Muscle of arm (tissue), 12 donors: ENCODE data around the gene ZNF26. TPM values are rescaled to one million over a fixed set of nuclear protein-coding genes. Genes with fewer than 3 reads are reported as not detected.
"Not testable (repeated sequence)": the region's sequence is repeated elsewhere in the genome, so short reads cannot be mapped to it uniquely, and the experiment has no call there.

Experiments
- DNase-seq: peaks from one replicate; pipeline ENCODE4 v3.0.0-alpha.2; 2013
- polyA plus RNA-seq, 12 donors: library from polyadenylated mRNA; unstranded; fragments of 120-200 nt; gene quantifications; one replicate each; pipeline ENCODE4 v1.2.1, GENCODE V29; 2013; ENCODE audit not compliant: insufficient read length in 12 of 12

ZNF26 gene
- polyA plus RNA-seq, 12 donors, result 6.0 to 10.8 (median 9.0) TPM; not detected in 1

DNA sequence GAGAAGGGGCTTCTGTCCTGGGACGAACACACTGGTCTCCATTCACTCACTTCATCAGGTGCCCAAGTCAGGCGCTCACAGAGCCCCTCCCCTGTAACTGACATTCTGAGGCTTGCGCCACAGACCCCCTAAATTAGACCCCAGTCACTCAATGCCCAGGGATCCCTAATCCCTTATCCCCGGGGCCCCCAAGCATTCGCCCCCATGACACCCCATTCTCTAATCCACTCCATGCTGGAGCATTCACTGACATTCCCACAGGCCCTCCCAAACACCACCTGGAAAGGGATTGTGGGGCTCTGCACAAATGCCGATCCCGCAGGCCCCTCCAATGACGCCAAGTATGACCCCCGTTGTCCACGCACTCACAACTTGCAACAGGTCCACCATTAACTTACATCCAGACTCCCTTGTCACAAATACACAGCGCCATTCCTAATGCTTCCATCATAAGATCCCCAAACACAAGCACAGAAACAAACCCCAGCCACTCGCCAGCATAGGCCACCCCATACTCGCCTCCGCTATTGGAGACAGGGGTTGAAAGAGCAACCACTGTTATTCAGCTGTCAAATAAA lies 31.6 kb upstream of the ZNF26 start:
- DNase-seq, result no peak

- DNase-seq, result peak; percentile 72
Measured at GRCh38 chr12:132955094-132956010, 30.8 kb upstream of the ZNF26 start.

DNA sequence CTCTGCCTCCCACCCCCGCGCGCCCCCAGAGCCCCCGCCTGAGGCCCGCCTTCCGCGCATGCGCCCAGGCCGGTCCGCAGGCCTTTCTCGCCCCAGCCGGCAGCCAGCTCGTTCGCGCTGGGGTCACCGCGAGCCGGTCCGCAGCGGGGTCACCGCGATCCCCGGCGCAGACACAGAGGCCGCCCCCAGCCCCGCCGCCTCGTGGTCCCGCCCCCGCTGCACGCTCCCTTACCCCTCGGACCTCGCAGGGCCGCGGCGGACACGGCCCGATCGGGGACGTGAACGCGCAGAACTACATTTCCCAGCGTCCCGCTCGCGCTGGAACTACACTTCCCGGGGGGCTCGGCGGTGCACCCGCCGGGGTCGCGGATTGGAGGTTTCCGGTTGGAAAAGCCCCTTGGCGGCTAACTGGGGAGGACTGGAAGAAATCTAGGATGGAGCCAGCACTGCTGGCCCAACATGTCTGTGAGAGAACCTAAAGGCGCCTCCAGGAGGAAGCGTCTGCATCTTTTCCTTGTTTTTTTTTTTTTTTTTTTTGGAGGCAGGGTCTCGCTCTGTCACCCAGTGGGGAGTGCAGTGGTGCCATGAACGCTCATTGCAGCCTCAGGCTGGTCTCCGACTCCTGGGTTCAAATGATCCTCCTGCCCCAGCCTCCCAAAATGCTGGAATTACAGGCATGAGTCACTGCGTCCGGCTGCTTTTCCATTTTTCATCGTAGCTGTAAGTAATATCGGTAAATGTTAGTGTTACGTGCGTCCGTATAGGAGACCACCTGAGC lies 30.0 kb upstream of the ZNF26 start, which contains the start of gene ZNF605:
Gene ZNF605 (minus strand): TSS at position 296 of the 778 bp plus-strand sequence. CDS start 10,671 bp downstream, outside the sequence.
- peak; percentile 94 for DNase-seq

GRCh38 chr12:132961790-132962189 lies 24.4 kb upstream of the ZNF26 start:
- not testable (repeated sequence) for DNase-seq

GRCh38 chr12:132963947-132964346 lies 22.2 kb upstream of the ZNF26 start:
- DNase-seq, result not testable (repeated sequence)

DNA sequence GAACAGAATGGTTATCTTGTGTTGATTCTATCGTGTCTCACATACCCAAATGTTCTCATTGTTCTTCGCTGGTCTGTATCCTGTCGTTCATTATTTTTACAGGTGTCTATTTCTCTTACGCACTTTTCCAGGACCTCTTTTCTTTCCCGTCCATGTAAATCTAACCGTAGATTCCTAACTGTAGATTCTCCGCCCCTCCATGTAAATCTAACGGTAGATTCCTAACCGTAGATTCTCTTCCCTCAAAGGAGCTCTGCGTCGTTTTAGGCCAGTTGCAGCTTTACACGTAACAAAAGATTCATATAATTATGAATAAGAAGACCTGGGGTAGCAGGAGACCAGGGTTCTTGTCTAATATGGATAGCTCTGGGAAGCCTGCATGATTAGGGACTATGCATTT lies 20.4 kb upstream of the ZNF26 start:
- no peak for DNase-seq

GRCh38 chr12:132966676-132967415 lies 19.3 kb upstream of the ZNF26 start:
- DNase-seq, result no peak

DNA sequence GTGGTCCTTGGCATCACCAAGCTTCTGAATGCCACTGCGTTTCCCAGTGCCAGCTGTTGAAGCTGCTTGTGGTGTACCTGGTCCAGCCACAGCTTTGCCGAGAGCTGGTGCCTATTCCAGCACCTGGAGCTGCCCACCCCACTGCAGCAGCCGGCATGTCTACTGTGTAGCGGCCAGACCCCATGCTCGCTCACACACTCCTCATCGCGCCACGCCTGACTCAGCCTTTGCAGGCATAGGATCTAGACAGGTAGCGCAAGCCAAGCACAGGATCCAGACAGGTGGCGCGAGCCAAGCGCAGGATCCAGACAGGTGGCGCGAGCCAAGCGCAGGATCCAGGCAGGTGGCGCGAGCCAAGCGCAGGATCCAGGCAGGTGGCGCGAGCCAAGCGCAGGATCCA lies 18.4 kb upstream of the ZNF26 start:
- no peak for DNase-seq

DNA sequence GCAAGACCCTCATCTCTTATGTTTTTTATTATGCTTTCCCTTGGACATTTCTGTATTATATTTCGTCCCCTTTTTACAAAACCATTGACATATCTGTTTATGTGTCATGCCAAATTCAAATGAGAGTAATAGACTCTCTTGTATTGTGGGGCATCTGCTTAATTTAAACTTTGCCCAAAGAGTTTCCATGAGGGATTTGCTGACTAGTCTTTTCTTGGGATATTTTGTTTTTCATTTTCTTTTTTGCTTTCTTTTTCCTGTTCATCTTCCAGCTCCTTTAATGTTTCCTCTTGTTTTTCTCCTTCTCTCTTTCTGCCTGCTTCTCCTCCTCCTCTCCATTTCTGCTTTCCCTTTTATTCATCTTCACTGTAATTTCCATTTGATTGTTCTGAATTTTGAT lies 13.8 kb upstream of the ZNF26 start:
- DNase-seq, result no peak

- DNase-seq, result not testable (repeated sequence)
Measured at GRCh38 chr12:132976870-132977269, 9.3 kb upstream of the ZNF26 start.

DNA sequence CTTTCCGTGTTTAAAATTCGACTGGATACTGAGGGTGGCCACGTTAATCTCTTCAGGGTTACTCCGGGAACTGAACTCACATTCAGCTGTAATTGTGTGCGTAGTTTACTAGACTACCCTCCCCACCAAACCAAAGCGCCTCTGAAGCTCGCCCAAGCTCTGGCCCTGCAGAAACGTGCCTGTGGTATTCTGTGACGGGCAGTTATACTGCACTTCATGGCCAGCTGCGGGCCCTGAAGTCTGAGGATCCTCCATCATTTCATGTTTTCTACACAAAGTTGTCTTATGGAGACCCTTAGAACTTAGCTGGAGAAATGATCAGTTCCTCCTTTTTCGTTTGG lies 688 bp downstream of the ZNF26 start:
- DNase-seq, result no peak

DNA sequence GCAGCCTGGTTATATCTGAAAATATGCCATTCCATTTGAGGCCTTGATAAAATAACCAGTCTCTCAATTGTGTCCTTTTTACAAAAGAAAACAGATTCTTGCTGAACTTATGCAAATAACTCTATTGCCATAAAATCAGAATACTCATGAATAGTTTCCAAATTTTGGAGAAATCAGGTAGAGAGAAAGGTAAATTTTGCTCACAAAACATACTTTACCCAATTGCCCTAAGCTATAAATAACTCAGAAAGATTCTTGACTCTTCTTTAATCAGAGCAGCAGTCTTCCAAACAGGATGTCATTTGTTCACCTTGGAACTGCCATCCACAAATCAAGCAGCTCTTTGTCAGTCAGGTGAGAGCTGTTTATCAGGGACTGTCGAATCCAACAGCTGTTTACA lies 12.6 kb downstream of the ZNF26 start:
- DNase-seq, result no peak

DNA sequence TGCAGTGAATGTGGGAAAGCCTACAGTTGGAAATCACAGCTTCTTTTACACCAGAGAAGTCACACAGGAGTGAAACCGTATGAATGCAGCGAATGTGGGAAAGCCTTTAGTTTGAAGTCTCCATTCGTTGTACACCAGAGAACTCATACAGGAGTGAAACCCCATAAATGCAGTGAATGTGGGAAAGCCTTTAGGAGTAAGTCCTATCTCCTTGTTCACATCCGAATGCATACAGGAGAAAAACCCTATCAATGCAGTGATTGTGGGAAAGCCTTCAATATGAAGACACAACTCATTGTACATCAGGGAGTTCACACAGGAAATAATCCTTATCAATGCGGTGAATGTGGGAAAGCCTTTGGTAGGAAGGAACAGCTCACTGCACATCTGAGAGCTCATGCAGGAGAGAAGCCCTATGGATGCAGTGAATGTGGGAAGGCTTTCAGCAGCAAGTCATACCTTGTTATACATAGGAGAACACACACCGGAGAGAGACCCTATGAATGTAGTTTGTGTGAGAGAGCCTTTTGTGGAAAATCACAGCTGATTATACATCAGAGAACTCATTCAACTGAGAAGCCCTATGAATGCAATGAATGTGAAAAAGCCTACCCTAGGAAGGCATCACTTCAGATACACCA lies 24.6 kb downstream of the ZNF26 start:
- DNase-seq, result no peak

GRCh38 chr12:133023566-133023965 lies 37.4 kb downstream of the ZNF26 start:
- no peak for DNase-seq

DNA sequence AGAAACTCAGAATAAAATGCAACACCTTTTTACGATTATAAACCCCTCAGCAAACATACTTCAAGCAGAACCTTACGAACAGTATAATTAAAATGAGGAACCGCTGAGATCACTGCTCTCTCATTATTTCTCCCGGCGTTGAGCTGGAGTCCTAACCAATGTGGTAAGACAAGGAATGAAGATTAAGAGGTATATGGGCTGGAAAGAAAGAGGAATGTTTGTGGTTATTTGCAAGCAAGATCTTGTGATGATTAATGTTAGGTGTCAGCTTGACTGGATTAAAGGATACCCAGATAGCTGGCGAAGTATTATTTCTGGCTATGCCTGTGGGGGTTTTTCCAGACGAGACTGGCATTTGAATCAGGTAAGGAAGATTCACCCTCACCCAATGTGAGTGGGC lies 40.8 kb downstream of the ZNF26 start:
- no peak for DNase-seq

DNA sequence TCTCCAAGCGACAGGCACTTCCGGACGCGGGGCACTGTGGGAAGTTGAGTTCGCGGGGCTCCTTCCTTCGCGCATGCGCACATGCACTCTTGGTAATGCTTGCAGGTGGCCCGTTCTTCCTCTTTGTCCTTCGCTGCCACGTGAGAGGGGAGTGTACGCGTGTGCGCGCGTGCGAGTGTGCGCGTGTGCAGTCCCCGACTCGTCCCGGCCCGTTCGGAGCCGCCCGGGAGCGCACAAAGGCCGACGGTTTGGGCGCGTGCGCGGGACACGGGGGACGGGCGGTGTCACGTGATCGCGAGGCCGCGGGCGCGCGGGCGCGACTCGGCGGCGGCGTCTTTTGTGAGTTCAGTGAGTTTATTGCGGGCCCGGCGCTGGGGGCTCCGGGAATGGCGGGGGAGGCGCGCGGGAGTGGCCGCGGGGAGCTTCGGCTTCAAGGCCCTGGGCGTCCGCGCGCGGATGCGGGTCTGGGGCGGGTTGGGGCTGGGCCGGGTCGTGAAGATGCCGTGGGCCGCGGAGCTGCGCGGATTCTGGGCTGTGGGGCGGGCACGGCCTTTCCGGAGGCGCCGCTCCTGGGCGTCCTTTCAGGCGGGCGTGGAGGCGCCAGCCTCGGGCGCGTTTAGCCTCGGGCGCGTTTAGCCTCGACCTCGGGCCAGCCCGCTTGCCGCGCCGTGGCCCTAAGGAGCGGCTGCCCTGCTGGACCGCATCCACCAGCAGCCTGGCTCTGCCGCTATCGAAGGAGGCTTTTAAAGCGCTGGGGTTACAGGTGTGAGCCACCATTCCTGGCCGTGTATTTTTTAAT lies 51.2 kb downstream of the ZNF26 start, which contains the start of gene ZNF84:
Gene ZNF84 (plus strand): TSS at position 303 of the 799 bp plus-strand sequence. CDS start 3,959 bp downstream, outside the sequence.
- DNase-seq, result peak; percentile 97

DNA sequence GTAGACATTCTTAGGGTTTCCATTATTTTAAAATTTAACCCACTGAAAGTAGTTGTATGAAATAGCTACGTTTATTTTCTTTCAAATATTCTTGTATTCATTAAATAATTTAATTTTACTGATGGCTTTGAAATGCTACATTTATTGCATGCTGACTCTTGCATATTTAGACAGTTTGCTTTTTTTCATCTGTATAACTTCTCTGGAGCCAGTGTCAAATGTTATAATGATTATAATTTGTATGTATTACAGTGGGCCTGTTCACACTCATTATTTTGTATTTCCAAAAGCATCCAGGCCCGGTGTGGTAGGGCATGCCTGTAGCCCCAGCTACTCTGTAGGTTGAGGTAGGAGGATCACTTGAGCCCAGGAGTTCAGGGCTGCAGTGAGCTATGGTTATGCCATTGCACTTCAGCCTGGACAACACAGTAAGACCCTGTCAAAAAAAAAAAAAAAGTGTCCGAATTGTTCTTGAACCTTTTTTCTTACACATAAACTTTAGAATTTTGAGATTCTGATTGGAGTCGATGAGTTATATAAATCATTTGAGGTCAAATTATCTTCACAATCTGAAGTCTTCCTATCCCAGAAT lies 52.0 kb downstream of the ZNF26 start:
- no peak for DNase-seq

DNA sequence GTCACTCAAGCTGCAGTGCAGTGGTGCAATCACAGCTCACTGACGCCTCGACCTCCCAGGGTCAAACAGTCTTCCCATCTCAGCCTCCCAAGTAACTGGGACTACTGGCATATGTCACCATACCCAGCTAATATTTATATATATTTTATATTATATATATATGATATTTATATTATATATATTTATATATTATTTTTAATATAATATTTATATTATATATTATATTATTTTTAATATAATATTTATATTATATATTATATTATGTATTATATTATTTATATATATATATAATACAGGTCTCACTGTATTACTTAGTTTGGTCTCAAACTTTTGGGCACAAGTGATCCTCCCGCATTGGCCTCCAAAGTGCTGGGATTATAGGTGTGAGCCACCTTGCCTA lies 60.5 kb downstream of the ZNF26 start:
- DNase-seq, result no peak

DNA sequence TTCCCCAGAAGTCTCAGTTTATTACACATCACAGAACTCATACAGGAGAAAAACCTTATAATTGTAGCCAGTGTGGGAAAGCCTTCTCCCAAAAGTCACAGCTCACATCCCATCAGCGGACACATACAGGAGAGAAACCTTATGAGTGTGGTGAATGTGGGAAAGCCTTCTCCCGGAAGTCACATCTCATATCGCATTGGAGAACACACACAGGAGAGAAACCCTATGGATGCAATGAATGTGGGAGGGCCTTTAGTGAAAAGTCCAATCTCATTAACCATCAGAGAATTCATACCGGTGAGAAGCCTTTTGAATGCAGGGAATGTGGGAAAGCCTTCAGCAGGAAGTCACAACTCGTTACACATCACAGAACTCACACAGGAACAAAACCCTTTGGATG lies 71.3 kb downstream of the ZNF26 start:
- DNase-seq, result no peak
